NT2/D1 (cell line): Measurements from ENCODE around the gene CORO1C.

Source experiments
- SUZ12 ChIP-seq: IDR thresholded peaks from 2 replicates; pipeline ENCODE4 v1.6.1; 2011; ENCODE audit not compliant: insufficient read length, insufficient read depth; ENCODE audit errors: extremely low read depth
- ZNF274 ChIP-seq: IDR thresholded peaks from 2 replicates; pipeline ENCODE4 v1.6.1; 2011; ENCODE audit warnings: mild to moderate bottlenecking, low read depth, low read length

DNA sequence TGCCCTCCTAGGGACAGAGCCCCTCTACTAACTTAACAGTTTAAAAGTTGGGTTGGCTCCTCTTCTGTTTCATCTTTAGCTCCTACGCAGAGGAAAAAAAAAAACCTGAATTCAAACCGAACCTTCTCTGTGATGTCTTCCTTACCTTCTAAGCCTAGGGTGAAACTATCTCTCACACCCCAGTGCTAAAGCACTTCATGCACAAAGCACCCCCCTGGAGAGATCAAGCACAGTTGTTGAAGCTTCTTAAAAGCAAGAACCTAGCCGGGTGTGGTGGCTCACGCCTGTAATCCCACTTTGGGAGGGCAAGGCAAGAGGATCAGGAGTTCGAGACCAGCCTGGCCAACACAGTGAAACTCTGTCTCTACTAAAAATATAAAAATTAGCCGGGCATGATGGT is 37.6 kb downstream of the CORO1C start:
- no peak for TF ChIP-seq ZNF274
- TF ChIP-seq SUZ12, result no peak
